ENCODE results near the gene FSTL4. TPM values are rescaled to one million over a fixed set of nuclear protein-coding genes. Genes with fewer than 3 reads are reported as not detected.

Gene FSTL4
- polyA plus RNA-seq, 1 donor from 2014 or later = 0.57 TPM

DNA sequence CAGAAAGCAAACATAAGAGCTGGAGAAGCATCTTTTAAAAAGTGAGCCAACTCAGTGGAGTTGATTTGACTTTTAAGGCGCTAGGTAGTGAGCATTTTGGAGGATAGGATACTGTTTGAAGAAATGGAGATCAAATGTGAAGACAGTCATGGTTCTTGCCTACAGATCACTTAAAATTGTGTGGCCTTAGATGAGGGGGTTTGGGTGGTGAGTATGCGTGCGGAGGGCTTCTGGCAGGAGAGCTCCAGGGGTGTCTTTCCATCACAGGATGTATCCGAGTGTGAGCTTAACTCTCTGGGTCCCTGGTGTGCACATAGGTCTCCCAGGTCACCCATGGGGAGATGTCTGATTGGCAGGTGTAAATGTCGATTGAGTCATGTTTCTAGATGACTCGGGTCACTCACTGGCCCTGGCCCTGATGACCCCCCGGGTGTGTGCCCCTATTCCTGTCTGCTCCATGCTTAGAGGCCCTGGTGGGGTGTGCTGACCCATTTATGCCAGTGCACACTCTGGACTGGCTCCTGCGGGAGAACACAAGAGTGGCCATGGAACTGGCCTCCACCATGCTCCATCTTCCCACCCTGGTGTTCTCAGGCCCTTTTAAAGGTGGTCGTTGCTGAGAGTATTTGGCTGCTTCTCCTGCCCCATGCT is 274.4 kb downstream of the FSTL4 start:
- H3K36me3 ChIP-seq (ENCODE audit: insufficient read depth, low read length) = no peaks in the 10 kb centered on the region
- TF ChIP-seq POLR2AphosphoS5 (IDR thresholded peaks at IDR 0.05) = no peak
- no peak for TF ChIP-seq TAF1 (IDR thresholded peaks at IDR 0.05; ENCODE audit: low read depth)
- no peak for TF ChIP-seq RAD21 (conservative IDR thresholded peaks at IDR 0.05)
- TF ChIP-seq SMC3 (conservative IDR thresholded peaks at IDR 0.05; ENCODE audit: poor library complexity) = no peak
- no peak for TF ChIP-seq REST (IDR thresholded peaks at IDR 0.05; ENCODE audit: borderline replicate concordance)
- no peak for TF ChIP-seq EP300 (conservative IDR thresholded peaks at IDR 0.05; ENCODE audit: poor library complexity, severe bottlenecking)
- no peak for TF ChIP-seq EZH2 (IDR thresholded peaks at IDR 0.05; ENCODE audit: borderline replicate concordance, insufficient read depth, low read length, poor library complexity, severe bottlenecking)
- TF ChIP-seq MXI1 (conservative IDR thresholded peaks at IDR 0.05; ENCODE audit: poor library complexity, severe bottlenecking) = no peak
- TF ChIP-seq, protein P1, sequence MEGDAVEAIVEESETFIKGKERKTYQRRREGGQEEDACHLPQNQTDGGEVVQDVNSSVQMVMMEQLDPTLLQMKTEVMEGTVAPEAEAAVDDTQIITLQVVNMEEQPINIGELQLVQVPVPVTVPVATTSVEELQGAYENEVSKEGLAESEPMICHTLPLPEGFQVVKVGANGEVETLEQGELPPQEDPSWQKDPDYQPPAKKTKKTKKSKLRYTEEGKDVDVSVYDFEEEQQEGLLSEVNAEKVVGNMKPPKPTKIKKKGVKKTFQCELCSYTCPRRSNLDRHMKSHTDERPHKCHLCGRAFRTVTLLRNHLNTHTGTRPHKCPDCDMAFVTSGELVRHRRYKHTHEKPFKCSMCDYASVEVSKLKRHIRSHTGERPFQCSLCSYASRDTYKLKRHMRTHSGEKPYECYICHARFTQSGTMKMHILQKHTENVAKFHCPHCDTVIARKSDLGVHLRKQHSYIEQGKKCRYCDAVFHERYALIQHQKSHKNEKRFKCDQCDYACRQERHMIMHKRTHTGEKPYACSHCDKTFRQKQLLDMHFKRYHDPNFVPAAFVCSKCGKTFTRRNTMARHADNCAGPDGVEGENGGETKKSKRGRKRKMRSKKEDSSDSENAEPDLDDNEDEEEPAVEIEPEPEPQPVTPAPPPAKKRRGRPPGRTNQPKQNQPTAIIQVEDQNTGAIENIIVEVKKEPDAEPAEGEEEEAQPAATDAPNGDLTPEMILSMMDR (IDR thresholded peaks at IDR 0.05; ENCODE audit: poor library complexity, severe bottlenecking) = no peak
- H3K9me2 ChIP-seq (ENCODE audit: insufficient read depth, low read length) = no peaks in the 10 kb centered on the region
- H4K20me1 ChIP-seq (ENCODE audit: insufficient read depth) = no peaks in the 10 kb centered on the region
- no peak overlapping the region for H3K4me2 ChIP-seq (ENCODE audit: low read length)
- no peak overlapping the region for H3K27ac ChIP-seq (ENCODE audit: low read length)
- H3K9ac ChIP-seq (ENCODE audit: low read length) = no peak overlapping the region
- H3K4me3 ChIP-seq (ENCODE audit: low read length) = no peak overlapping the region
- H3K9me3 ChIP-seq (ENCODE audit: low read length) = no peaks in the 10 kb centered on the region
- no peaks in the 10 kb centered on the region for H3K27me3 ChIP-seq (ENCODE audit: insufficient read depth, low read depth, low read length)
- H3K79me2 ChIP-seq (replicated peaks; ENCODE audit: insufficient read depth, low read length) = no peaks in the 10 kb centered on the region
- no peak overlapping the region for H2AFZ ChIP-seq (ENCODE audit: low read depth, low read length)
- no peaks in the 10 kb centered on the region for H3F3A ChIP-seq (ENCODE audit: insufficient read depth, low read length, poor library complexity, severe bottlenecking)

DNA sequence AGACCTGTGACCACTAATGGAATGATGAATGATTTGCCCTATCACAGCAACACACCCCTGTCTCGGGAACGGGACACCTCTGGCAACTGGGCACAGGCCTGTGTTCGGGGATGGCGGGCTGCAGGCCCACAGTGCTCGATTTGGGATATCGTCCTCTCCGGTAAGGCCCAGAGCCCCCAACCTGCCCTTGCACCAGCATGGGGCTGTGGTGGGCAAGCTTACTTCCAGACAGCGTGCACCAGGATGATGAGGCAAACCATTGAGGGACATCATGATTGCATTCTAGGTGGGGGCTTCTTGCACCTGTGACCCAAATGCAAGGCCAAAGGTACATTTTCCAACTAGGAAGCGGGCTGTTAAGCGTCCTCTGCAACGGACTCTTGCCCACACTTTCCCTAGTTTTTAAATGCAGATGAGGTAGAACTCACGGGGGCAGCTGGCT is 275.4 kb downstream of the FSTL4 start:
- Histone ChIP-seq H2AFZ (ENCODE audit: low read depth, low read length) (no peak overlapping the region), H3K79me2 (replicated peaks; ENCODE audit: insufficient read depth, low read length) (no peaks in the 10 kb centered on the region), H3K36me3 (ENCODE audit: insufficient read depth, low read length) (no peaks in the 10 kb centered on the region), H3K9ac (ENCODE audit: low read length) (no peak overlapping the region), H4K20me1 (ENCODE audit: insufficient read depth) (no peaks in the 10 kb centered on the region), H3K4me2 (ENCODE audit: low read length) (no peak overlapping the region), H3F3A (ENCODE audit: insufficient read depth, low read length, poor library complexity, severe bottlenecking) (no peaks in the 10 kb centered on the region), H3K9me2 (ENCODE audit: insufficient read depth, low read length) (no peaks in the 10 kb centered on the region), H3K27ac (ENCODE audit: low read length) (no peak overlapping the region), H3K9me3 (ENCODE audit: low read length) (no peaks in the 10 kb centered on the region), H3K4me3 (ENCODE audit: low read length) (no peak overlapping the region), H3K27me3 (ENCODE audit: insufficient read depth, low read depth, low read length) (no peaks in the 10 kb centered on the region)
- TF ChIP-seq RAD21 (conservative IDR thresholded peaks at IDR 0.05) (no peak), SMC3 (conservative IDR thresholded peaks at IDR 0.05; ENCODE audit: poor library complexity) (no peak), REST (IDR thresholded peaks at IDR 0.05; ENCODE audit: borderline replicate concordance) (no peak), TAF1 (IDR thresholded peaks at IDR 0.05; ENCODE audit: low read depth) (no peak), EZH2 (IDR thresholded peaks at IDR 0.05; ENCODE audit: borderline replicate concordance, insufficient read depth, low read length, poor library complexity, severe bottlenecking) (no peak), POLR2AphosphoS5 (IDR thresholded peaks at IDR 0.05) (no peak)
- TF ChIP-seq, protein P1 (IDR thresholded peaks at IDR 0.05; ENCODE audit: poor library complexity, severe bottlenecking) = no peak

Data from neural cell (in vitro differentiated cells).